Neutrophil (primary cell): Measurements from ENCODE around the gene URB1.

Experiments used
- H3K27ac ChIP-seq: fragments of 200-600 bp; sonication (generic); 2 replicates; pipeline ENCODE4 v1.5.1; 2016; ENCODE audit warnings: mild to moderate bottlenecking, moderate library complexity
- H3K27me3 ChIP-seq: fragments of 200-600 bp; sonication (generic); 2 replicates; pipeline ENCODE4 v1.6.0; 2016; ENCODE audit warnings: mild to moderate bottlenecking
- H3K36me3 ChIP-seq: fragments of 200-600 bp; sonication (generic); 2 replicates; pipeline ENCODE4 v1.5.1; 2017
- H3K4me1 ChIP-seq, 2 experiments: fragments of 200-600 bp in 1 of 2; sonication (generic) in 1 of 2; 1 replicate in 1 of 2; 2 replicates in 1 of 2; pipeline versions ENCODE4 v1.5.1 to v1.6.1; 2013 to 2016; ENCODE audit warnings: low read depth in 1 of 2, low read length in 1 of 2, mild to moderate bottlenecking in 1 of 2, moderate library complexity in 1 of 2; ENCODE audit not compliant: control insufficient read depth in 1 of 2, insufficient read depth in 1 of 2
- H3K4me3 ChIP-seq, 2 experiments: fragments of 200-600 bp in 1 of 2; sonication (generic) in 1 of 2; 1 replicate in 1 of 2; 2 replicates in 1 of 2; pipeline ENCODE4 v1.5.1; 2013 to 2016; ENCODE audit warnings: low read depth in 1 of 2, low read length in 1 of 2, mild to moderate bottlenecking in 1 of 2, moderate library complexity in 1 of 2
- H3K9me3 ChIP-seq: fragments of 200-600 bp; sonication (generic); 2 replicates; pipeline ENCODE4 v1.5.1; 2016
- CTCF ChIP-seq: fragments of 200-600 bp; sonication (generic); IDR thresholded peaks from 2 replicates; pipeline ENCODE4 v1.5.1; 2016; ENCODE audit warnings: antibody characterized with exemption

URB1 gene

GRCh38 chr21:32413015-32413504 is 20.2 kb upstream of the URB1 start:
- TF ChIP-seq CTCF, result no peak
- H3K4me1 ChIP-seq, result peaks cover 14 to 19% of the 10 kb centered on the region in 2 experiments

GRCh38 chr21:32412162-32413014 is 19.6 kb upstream of the URB1 start, which contains the start of gene EVA1C:
Gene EVA1C (plus strand): TSS chr21:32412706. CDS start chr21:32412854, 148 bp downstream.
- Histone ChIP-seq H3K4me1 (peaks cover 14 to 19% of the 10 kb centered on the region in 2 experiments), H3K9me3 (no peaks in the 10 kb centered on the region), H3K27ac (no peak within 1 kb of the TSS), H3K4me3 (peak within 1 kb of the TSS; percentile 15 to 55), H3K36me3 (no peaks in the 10 kb centered on the region), H3K27me3 (peaks cover 71% of the 10 kb centered on the region)
- TF ChIP-seq CTCF, result no peak

More at GRCh38 chr21:32413015-32413504, 20.2 kb upstream of the URB1 start:
- no peaks in the 10 kb centered on the region for H3K36me3 ChIP-seq
- H3K27me3 ChIP-seq, result peaks cover 71% of the 10 kb centered on the region
- no peaks in the 10 kb centered on the region for H3K9me3 ChIP-seq
- no peak overlapping the region for H3K27ac ChIP-seq
- H3K4me3 ChIP-seq, result peak overlapping the region in 1 of 2 experiments; percentile 55

- no peak for TF ChIP-seq CTCF
- H3K9me3 ChIP-seq, result no peaks in the 10 kb centered on the region
- H3K4me1 ChIP-seq, result peaks cover 14 to 19% of the 10 kb centered on the region in 2 experiments
- no peak overlapping the region for H3K27ac ChIP-seq
- H3K27me3 ChIP-seq, result peaks cover 71% of the 10 kb centered on the region
- no peaks in the 10 kb centered on the region for H3K36me3 ChIP-seq
- peak overlapping the region; percentile 15 to 55 for H3K4me3 ChIP-seq
These were observed 18.7 kb upstream of the URB1 start for GRCh38 chr21:32411350-32412161.

GRCh38 chr21:32410916-32411315 is 18.1 kb upstream of the URB1 start:
- no peaks in the 10 kb centered on the region for H3K36me3 ChIP-seq
- no peaks in the 10 kb centered on the region for H3K9me3 ChIP-seq
- H3K27ac ChIP-seq, result no peak overlapping the region
- TF ChIP-seq CTCF, result no peak
- peaks cover 14 to 19% of the 10 kb centered on the region in 2 experiments for H3K4me1 ChIP-seq
- H3K27me3 ChIP-seq, result peaks cover 71% of the 10 kb centered on the region
- H3K4me3 ChIP-seq, result no peak overlapping the region

GRCh38 chr21:32410291-32410690 is 17.5 kb upstream of the URB1 start:
- peaks cover 70% of the 10 kb centered on the region for H3K27me3 ChIP-seq
- no peak overlapping the region for H3K4me3 ChIP-seq
- no peaks in the 10 kb centered on the region for H3K36me3 ChIP-seq
- H3K4me1 ChIP-seq, result peaks cover 14 to 19% of the 10 kb centered on the region in 2 experiments
- no peak overlapping the region for H3K27ac ChIP-seq
- TF ChIP-seq CTCF, result no peak
- no peaks in the 10 kb centered on the region for H3K9me3 ChIP-seq
